ENCODE data around the gene GADD45GIP1. TPM values are rescaled to one million over a fixed set of nuclear protein-coding genes. Genes with fewer than 3 reads are reported as not detected.
A peak's percentile ranks its signal among the peaks of the same experiment; 100 is the strongest.

GADD45GIP1 gene
- total RNA-seq, 4 donors from 2014 or later = 3.3 to 76.8 (median 12.8) TPM

- peak overlapping the region; percentile 63 to 68 for H3K4me3 ChIP-seq
- H3K27ac ChIP-seq = peak overlapping the region; percentile 95 to 99
- peaks cover 0 to 6% of the 10 kb centered on the region in 2 donors for H3K4me1 ChIP-seq
- DNase-seq = no peak
- H3K36me3 ChIP-seq = no peaks in the 10 kb centered on the region
- no peaks in the 10 kb centered on the region for H3K27me3 ChIP-seq
- intact Hi-C loops (cut with DNase I; ENCODE audit: low total_unique reads) = no loop called here
- no peaks in the 10 kb centered on the region for H3K9me3 ChIP-seq
- no peak for TF ChIP-seq POLR2A (IDR thresholded peaks at IDR 0.05)
- TF ChIP-seq CTCF (IDR thresholded peaks at IDR 0.05) = no peak
Observed at GRCh38 chr19:12997179-12997966, 40.4 kb upstream of the GADD45GIP1 start.

GRCh38 chr19:12996406-12997094, 39.5 kb upstream of the GADD45GIP1 start:
- Histone ChIP-seq H3K27me3 (no peaks in the 10 kb centered on the region), H3K4me1 (peaks cover 0 to 6% of the 10 kb centered on the region in 2 donors), H3K4me3 (peak overlapping the region; percentile 63 to 68), H3K27ac (peak overlapping the region; percentile 95 to 99), H3K9me3 (no peaks in the 10 kb centered on the region), H3K36me3 (no peaks in the 10 kb centered on the region)
- DNase-seq = no peak
- no peak for TF ChIP-seq CTCF (IDR thresholded peaks at IDR 0.05)
- no peak for TF ChIP-seq POLR2A (IDR thresholded peaks at IDR 0.05)
- intact Hi-C loops (cut with DNase I; ENCODE audit: low total_unique reads) = no loop called here

DNA sequence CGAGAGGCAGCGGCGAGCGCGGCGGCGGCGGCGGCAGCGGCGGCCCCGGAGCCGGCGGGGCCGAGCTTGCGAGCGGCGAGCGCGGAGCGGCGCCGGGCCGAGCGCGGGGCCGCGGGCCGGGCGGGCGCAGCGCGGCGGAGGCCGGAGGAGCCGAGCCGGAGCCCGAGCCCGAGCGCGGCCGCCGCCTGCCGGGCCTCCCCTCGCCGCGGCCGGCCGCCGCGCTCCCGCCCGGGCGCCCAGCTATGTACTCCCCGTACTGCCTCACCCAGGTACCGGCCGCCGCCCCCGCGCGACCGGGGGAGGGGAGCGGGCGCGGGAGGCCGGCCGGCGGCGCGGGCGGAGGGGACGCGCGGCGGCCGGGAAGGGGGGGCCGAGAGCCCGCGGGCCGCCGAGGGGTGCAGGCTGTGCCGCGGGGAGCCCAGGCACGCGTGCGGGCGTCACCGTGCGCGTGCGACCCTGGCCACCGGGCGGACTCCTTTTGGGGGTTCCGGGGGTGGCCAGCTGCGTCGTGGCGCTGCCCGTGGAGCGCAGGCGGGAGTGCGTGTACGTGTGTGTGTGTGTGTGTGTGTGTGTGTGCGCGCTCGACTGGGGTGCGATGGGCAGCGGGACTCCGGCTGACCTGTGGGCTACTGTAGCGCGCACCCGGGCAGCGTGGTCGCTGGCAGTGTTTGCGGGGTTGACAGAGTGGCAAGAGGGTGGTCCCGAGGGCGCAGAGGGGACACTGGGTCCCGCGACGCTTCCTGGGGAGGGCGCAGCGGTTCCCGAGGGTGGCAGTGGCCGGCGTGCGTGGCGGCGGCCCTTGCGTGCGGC, 38.8 kb upstream of the GADD45GIP1 start:
- H3K9me3 ChIP-seq = no peaks in the 10 kb centered on the region
- DNase-seq = peak in 1 of 2 donors; percentile 59
- peaks cover 0 to 6% of the 10 kb centered on the region in 2 donors for H3K4me1 ChIP-seq
- TF ChIP-seq CTCF (IDR thresholded peaks at IDR 0.05) = no peak
- peak in 1 of 2 donors; percentile 30 for TF ChIP-seq POLR2A (IDR thresholded peaks at IDR 0.05)
- peak overlapping the region; percentile 63 to 68 for H3K4me3 ChIP-seq
- no peaks in the 10 kb centered on the region for H3K27me3 ChIP-seq
- intact Hi-C loops (cut with DNase I; ENCODE audit: low total_unique reads) = no loop called here
- no peaks in the 10 kb centered on the region for H3K36me3 ChIP-seq
- peak overlapping the region; percentile 95 to 99 for H3K27ac ChIP-seq

GRCh38 chr19:12994701-12995595, 37.9 kb upstream of the GADD45GIP1 start, which contains the start of gene NFIX:
Gene NFIX, plus strand, starts transcription at chr19:12995475. Its CDS starts 363 bp downstream, at chr19:12995838.
- peak within 1 kb of the TSS; percentile 95 to 99 for H3K27ac ChIP-seq
- peak; percentile 77 to 81 for DNase-seq
- TF ChIP-seq POLR2A (IDR thresholded peaks at IDR 0.05) = peak in 1 of 2 donors; percentile 40
- TF ChIP-seq CTCF (IDR thresholded peaks at IDR 0.05) = no peak
- no peaks in the 10 kb centered on the region for H3K9me3 ChIP-seq
- no peaks in the 10 kb centered on the region for H3K36me3 ChIP-seq
- no peaks in the 10 kb centered on the region for H3K27me3 ChIP-seq
- H3K4me3 ChIP-seq = peak within 1 kb of the TSS; percentile 63 to 68
- intact Hi-C loops (cut with DNase I; ENCODE audit: low total_unique reads) = no loop called here
- H3K4me1 ChIP-seq = peaks cover 0 to 6% of the 10 kb centered on the region in 2 donors

All from uterus (tissue), 4 donors.